ENCODE results near the gene CHRM5.
A peak's percentile ranks its signal among the peaks of the same experiment; 100 is the strongest.
"Not testable (repeated sequence)": the region's sequence is repeated elsewhere in the genome, so short reads cannot be mapped to it uniquely, and the experiment has no call there.

Gene CHRM5

GRCh38 chr15:33987444-33987843 lies 19.1 kb downstream of the CHRM5 start:
- H3K4me3 ChIP-seq (ENCODE audit: low read length) = no peak overlapping the region
- no peak overlapping the region for H2AFZ ChIP-seq (ENCODE audit: low read length)
- DNase-seq = no peak
- no peaks in the 10 kb centered on the region for H3F3A ChIP-seq (ENCODE audit: insufficient read depth, low read length)
- no peaks in the 10 kb centered on the region for H3K9me2 ChIP-seq (replicated peaks; ENCODE audit: insufficient read depth, low read length)
- H3K27ac ChIP-seq (ENCODE audit: low read length) = no peak overlapping the region
- 0 out of 2 replicates have a peak, but pooled peaks cover 3% of the 10 kb centered on the region for H3K79me2 ChIP-seq (ENCODE audit: low read length)
- no peaks in the 10 kb centered on the region for H3K27me3 ChIP-seq (replicated peaks; ENCODE audit: insufficient read depth, low read length)
- H3K4me1 ChIP-seq (ENCODE audit: low read length) = peaks cover 7% of the 10 kb centered on the region; the same call in 1 of the 2 replicates
- H3K4me2 ChIP-seq (ENCODE audit: low read depth, low read length) = no peak overlapping the region
- no peaks in the 10 kb centered on the region for H4K20me1 ChIP-seq (ENCODE audit: insufficient read depth, low read length)
- no peak for TF ChIP-seq CTCF (IDR thresholded peaks at IDR 0.05; ENCODE audit: low read length)
- TF ChIP-seq EZH2phosphoT487 (IDR thresholded peaks at IDR 0.05; ENCODE audit: low read length) = no peak
- TF ChIP-seq EZH2 (optimal IDR thresholded peaks at IDR 0.05; ENCODE audit: low read depth, low read length) = no peak
- H3K9ac ChIP-seq (ENCODE audit: low read length) = no peak overlapping the region
- no peaks in the 10 kb centered on the region for H3K36me3 ChIP-seq (replicated peaks; ENCODE audit: insufficient read depth, low read length)
- no peaks in the 10 kb centered on the region for H3K9me3 ChIP-seq (replicated peaks; ENCODE audit: insufficient read depth, low read length)

GRCh38 chr15:33988384-33988783 lies 20.1 kb downstream of the CHRM5 start:
- H3K4me2 ChIP-seq (ENCODE audit: low read depth, low read length) = no peak overlapping the region
- H2AFZ ChIP-seq (ENCODE audit: low read length) = no peak overlapping the region
- no peak for DNase-seq

GRCh38 chr15:33994005-33994615 lies 25.8 kb downstream of the CHRM5 start:
- TF ChIP-seq CTCF (IDR thresholded peaks at IDR 0.05; ENCODE audit: low read length) (peak; percentile 43), EZH2 (optimal IDR thresholded peaks at IDR 0.05; ENCODE audit: low read depth, low read length) (no peak)
- H3K4me3 ChIP-seq (ENCODE audit: low read length) = no peak overlapping the region
- H3K27me3 ChIP-seq (replicated peaks; ENCODE audit: insufficient read depth, low read length) = no peaks in the 10 kb centered on the region
- no peaks in the 10 kb centered on the region for H3F3A ChIP-seq (ENCODE audit: insufficient read depth, low read length)
- no peaks in the 10 kb centered on the region for H4K20me1 ChIP-seq (ENCODE audit: insufficient read depth, low read length)
- H3K27ac ChIP-seq (ENCODE audit: low read length) = no peak overlapping the region
- no peaks in the 10 kb centered on the region for H3K4me1 ChIP-seq (ENCODE audit: low read length)
- no peak overlapping the region for H3K4me2 ChIP-seq (ENCODE audit: low read depth, low read length)
- no peaks in the 10 kb centered on the region for H3K79me2 ChIP-seq (ENCODE audit: low read length)
- no peak overlapping the region for H2AFZ ChIP-seq (ENCODE audit: low read length)
- H3K36me3 ChIP-seq (replicated peaks; ENCODE audit: insufficient read depth, low read length) = no peaks in the 10 kb centered on the region
- H3K9me2 ChIP-seq (replicated peaks; ENCODE audit: insufficient read depth, low read length) = no peaks in the 10 kb centered on the region
- H3K9ac ChIP-seq (ENCODE audit: low read length) = no peak overlapping the region
- H3K9me3 ChIP-seq (replicated peaks; ENCODE audit: insufficient read depth, low read length) = no peaks in the 10 kb centered on the region
- no peak for DNase-seq

More at GRCh38 chr15:33988384-33988783, 20.1 kb downstream of the CHRM5 start:
- Histone ChIP-seq H3K27ac (ENCODE audit: low read length) (no peak overlapping the region), H3K4me1 (ENCODE audit: low read length) (peaks cover 7% of the 10 kb centered on the region; the same call in 1 of the 2 replicates), H3K4me3 (ENCODE audit: low read length) (no peak overlapping the region), H3K9ac (ENCODE audit: low read length) (no peak overlapping the region), H3F3A (ENCODE audit: insufficient read depth, low read length) (no peaks in the 10 kb centered on the region), H4K20me1 (ENCODE audit: insufficient read depth, low read length) (no peaks in the 10 kb centered on the region), H3K27me3 (replicated peaks; ENCODE audit: insufficient read depth, low read length) (no peaks in the 10 kb centered on the region), H3K79me2 (ENCODE audit: low read length) (0 out of 2 replicates have a peak, but pooled peaks cover 3% of the 10 kb centered on the region), H3K9me3 (replicated peaks; ENCODE audit: insufficient read depth, low read length) (no peaks in the 10 kb centered on the region), H3K36me3 (replicated peaks; ENCODE audit: insufficient read depth, low read length) (no peaks in the 10 kb centered on the region), H3K9me2 (replicated peaks; ENCODE audit: insufficient read depth, low read length) (no peaks in the 10 kb centered on the region)
- no peak for TF ChIP-seq CTCF (IDR thresholded peaks at IDR 0.05; ENCODE audit: low read length)
- TF ChIP-seq EZH2 (optimal IDR thresholded peaks at IDR 0.05; ENCODE audit: low read depth, low read length) = no peak
- TF ChIP-seq EZH2phosphoT487 (IDR thresholded peaks at IDR 0.05; ENCODE audit: low read length) = no peak

GRCh38 chr15:33995666-33996065 lies 27.4 kb downstream of the CHRM5 start:
- H3K36me3 ChIP-seq (replicated peaks; ENCODE audit: insufficient read depth, low read length); H3K4me3 ChIP-seq (ENCODE audit: low read length); H3K9ac ChIP-seq (ENCODE audit: low read length); H3K27ac ChIP-seq (ENCODE audit: low read length); H4K20me1 ChIP-seq (ENCODE audit: insufficient read depth, low read length); H3K4me2 ChIP-seq (ENCODE audit: low read depth, low read length); H3K9me3 ChIP-seq (replicated peaks; ENCODE audit: insufficient read depth, low read length); H2AFZ ChIP-seq (ENCODE audit: low read length); H3F3A ChIP-seq (ENCODE audit: insufficient read depth, low read length); H3K9me2 ChIP-seq (replicated peaks; ENCODE audit: insufficient read depth, low read length); H3K79me2 ChIP-seq (ENCODE audit: low read length); DNase-seq; H3K27me3 ChIP-seq (replicated peaks; ENCODE audit: insufficient read depth, low read length); H3K4me1 ChIP-seq (ENCODE audit: low read length): not testable (repeated sequence)

Measured in MM.1S (cell line).